ENCODE results near the gene RAX2. TPM values are rescaled to one million over a fixed set of nuclear protein-coding genes. Genes with fewer than 3 reads are reported as not detected.

Gene RAX2
- total RNA-seq, 6 experiments from 2014 or later, result not detected

DNA sequence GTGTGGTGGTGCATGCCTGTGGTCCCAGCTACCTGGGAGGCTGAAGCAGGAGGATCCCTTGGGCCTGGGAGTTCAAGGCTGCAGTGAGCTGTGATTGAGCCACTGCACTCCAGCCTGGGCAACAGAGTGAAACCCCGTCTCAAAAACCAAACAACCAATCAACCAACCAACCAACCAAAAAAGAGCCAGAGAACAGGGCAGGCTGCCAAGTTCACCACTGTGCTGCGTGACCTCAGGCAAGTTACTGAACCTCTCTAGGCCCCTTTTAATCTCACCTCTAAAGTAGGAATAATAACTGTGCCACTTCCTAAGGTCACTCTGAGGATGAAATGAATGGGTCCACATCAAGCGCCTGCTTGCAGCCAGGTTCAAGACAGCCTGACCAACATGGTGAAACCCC lies 46.9 kb downstream of the RAX2 start:
- peaks cover 0 to 12% (median 6%) of the 10 kb centered on the region in 4 donors for H3K4me1 ChIP-seq
- no peak for TF ChIP-seq POLR2A (IDR thresholded peaks at IDR 0.05)
- TF ChIP-seq, protein P1, sequence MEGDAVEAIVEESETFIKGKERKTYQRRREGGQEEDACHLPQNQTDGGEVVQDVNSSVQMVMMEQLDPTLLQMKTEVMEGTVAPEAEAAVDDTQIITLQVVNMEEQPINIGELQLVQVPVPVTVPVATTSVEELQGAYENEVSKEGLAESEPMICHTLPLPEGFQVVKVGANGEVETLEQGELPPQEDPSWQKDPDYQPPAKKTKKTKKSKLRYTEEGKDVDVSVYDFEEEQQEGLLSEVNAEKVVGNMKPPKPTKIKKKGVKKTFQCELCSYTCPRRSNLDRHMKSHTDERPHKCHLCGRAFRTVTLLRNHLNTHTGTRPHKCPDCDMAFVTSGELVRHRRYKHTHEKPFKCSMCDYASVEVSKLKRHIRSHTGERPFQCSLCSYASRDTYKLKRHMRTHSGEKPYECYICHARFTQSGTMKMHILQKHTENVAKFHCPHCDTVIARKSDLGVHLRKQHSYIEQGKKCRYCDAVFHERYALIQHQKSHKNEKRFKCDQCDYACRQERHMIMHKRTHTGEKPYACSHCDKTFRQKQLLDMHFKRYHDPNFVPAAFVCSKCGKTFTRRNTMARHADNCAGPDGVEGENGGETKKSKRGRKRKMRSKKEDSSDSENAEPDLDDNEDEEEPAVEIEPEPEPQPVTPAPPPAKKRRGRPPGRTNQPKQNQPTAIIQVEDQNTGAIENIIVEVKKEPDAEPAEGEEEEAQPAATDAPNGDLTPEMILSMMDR (IDR thresholded peaks at IDR 0.05), result no peak
- no peaks in the 10 kb centered on the region for H3K36me3 ChIP-seq
- intact Hi-C loops (cut with DNase I), result no loop called here
- no peak overlapping the region for H3K4me3 ChIP-seq
- no peaks in the 10 kb centered on the region for H3K27me3 ChIP-seq
- no peaks in the 10 kb centered on the region for H3K9me3 ChIP-seq
- no peak for DNase-seq
- H3K27ac ChIP-seq, result no peak overlapping the region
- 66% methylated on average over 3 of the region's 3 CpGs for WGBS (ENCODE audit: insufficient coverage, low coverage, low lambda C conversion rate, missing lambda C conversion rate)
- no peak for ATAC-seq

DNA sequence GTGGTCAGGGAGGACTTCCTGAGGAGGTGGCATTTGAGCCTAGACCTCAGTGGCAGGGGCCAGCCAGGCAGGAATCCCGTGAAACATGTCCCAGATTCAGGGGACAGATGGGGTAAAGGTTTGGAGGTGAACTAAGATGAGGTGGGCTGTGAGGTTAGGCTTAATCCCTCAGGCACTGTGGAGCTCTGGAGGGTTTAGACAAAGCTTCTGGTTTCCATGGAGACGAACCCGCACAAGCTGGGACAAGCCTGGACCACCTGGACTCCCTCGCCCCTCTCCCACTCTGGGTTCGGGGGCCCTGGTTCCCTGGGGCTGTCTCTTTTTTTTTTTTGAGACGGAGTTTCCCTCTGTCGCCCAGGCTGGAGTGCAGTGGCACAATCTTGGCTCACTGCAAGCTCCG lies 48.1 kb downstream of the RAX2 start:
- H3K4me3 ChIP-seq, result no peak overlapping the region
- intact Hi-C loops (cut with DNase I), result no loop called here
- no peaks in the 10 kb centered on the region for H3K36me3 ChIP-seq
- 78% methylated on average over 4 of the region's 8 CpGs for WGBS (ENCODE audit: insufficient coverage, low coverage, low lambda C conversion rate, missing lambda C conversion rate)
- TF ChIP-seq POLR2A (IDR thresholded peaks at IDR 0.05), result no peak
- TF ChIP-seq, protein P1 (IDR thresholded peaks at IDR 0.05), result no peak
- no peak overlapping the region for H3K27ac ChIP-seq
- DNase-seq, result no peak
- no peaks in the 10 kb centered on the region for H3K27me3 ChIP-seq
- no peak for ATAC-seq
- peaks cover 0 to 15% (median 6%) of the 10 kb centered on the region in 4 donors for H3K4me1 ChIP-seq
- no peaks in the 10 kb centered on the region for H3K9me3 ChIP-seq

DNA sequence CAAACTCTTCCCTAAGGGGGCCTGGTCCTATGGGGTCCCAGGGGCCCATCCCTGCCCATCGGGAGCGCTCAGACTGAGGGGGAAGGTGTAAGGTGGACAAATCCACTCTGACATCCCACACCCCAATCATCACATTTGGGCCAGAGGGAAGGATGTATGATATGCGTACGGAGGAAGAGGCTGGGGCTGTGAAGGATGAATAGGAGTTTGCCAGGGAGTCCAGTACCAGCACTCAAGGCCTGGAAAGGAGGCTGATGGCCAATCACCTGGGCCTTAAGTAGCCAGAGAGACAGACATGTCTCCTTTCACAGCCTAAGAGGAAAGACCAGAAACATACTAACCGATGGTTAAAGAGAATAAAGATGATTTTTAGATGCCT lies 48.9 kb downstream of the RAX2 start:
- Histone ChIP-seq H3K4me3 (no peak overlapping the region), H3K4me1 (peaks cover 0 to 15% (median 6%) of the 10 kb centered on the region in 4 donors), H3K36me3 (no peaks in the 10 kb centered on the region), H3K27ac (no peak overlapping the region), H3K9me3 (no peaks in the 10 kb centered on the region), H3K27me3 (no peaks in the 10 kb centered on the region)
- WGBS (ENCODE audit: insufficient coverage, low coverage, low lambda C conversion rate, missing lambda C conversion rate), result 89% methylated on average over 5 of the region's 5 CpGs
- TF ChIP-seq, protein P1 (IDR thresholded peaks at IDR 0.05), result no peak
- no peak for TF ChIP-seq POLR2A (IDR thresholded peaks at IDR 0.05)
- DNase-seq (no peak), ATAC-seq (no peak)
- intact Hi-C loops (cut with DNase I), result no loop called here

DNA sequence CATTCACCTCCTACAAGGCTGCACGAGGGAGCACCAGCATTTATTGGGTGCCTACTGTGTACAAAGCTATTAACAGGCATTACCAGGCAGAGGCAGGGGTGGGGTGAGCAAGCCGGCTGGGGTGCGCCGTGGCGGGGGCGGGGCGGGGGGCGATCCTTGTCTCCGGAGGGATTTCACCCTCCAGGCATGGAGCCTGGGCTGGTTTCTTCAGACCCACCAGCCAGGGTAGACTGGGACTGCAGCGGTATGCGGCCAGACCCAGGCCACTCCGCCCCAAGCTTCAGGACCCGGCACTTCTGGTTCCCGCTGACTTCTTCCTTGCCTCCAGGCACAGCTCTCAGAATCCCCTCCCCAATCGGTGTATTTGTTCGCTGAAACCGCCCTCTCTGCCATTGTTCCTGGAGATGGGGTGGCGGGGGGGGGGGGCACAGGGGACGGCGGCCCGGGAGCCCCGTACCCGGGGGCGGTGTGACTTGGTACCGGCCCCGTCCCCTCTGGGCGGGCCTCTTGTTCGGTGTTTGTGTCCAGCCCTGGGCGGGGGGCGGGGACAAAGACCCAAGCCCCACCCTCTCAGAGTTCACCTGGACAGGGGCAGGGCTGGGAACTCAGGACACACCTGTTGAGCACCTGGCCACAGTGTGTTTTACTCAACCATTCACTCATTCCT lies 49.5 kb downstream of the RAX2 start:
- Histone ChIP-seq H3K36me3 (no peaks in the 10 kb centered on the region), H3K9me3 (no peaks in the 10 kb centered on the region), H3K4me3 (no peak overlapping the region), H3K4me1 (peaks cover 0 to 15% (median 6%) of the 10 kb centered on the region in 4 donors), H3K27me3 (no peaks in the 10 kb centered on the region), H3K27ac (no peak overlapping the region)
- DNase-seq (no peak), ATAC-seq (no peak)
- WGBS (ENCODE audit: insufficient coverage, low coverage, low lambda C conversion rate, missing lambda C conversion rate), result 20% methylated on average over 2 of the region's 30 CpGs
- TF ChIP-seq, protein P1 (IDR thresholded peaks at IDR 0.05), result no peak
- intact Hi-C loops (cut with DNase I), result no loop called here
